ENCODE measurements around the gene CAPN13. TPM values are rescaled to one million over a fixed set of nuclear protein-coding genes. Genes with fewer than 3 reads are reported as not detected.

Gene CAPN13
- total and polyA plus RNA-seq, 2 of the 4 experiments (the other 2 are of a cell fraction), result not detected

DNA sequence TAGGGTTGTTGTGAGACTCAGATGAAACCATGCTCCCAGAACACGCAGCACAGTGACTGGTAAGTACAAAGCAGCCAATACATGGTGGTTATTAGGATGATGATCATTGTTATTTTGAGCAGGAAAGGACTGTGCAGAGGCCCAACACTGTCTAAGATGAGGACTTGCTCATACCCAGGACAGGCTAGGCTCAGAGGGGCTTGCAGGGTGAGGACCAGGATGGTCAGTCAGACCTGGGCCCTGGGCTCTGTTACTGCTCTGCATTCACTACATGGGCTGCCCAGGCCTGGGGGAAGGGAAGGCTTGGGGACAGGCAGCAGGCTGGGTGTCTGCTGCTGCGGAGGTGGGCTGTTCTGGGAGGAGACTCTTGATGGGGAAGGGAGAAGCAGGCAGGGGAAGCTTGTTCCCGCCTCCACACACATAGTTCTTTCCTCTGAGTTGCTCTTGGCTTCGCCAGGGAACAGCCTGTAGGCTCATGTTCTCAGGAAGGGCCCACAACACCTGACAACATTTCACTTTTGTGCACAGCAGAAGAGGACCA, 17.5 kb downstream of the CAPN13 start:
- Histone ChIP-seq H4K8ac (ENCODE audit: low read depth in 2 of 2, low read length in 2 of 2) (no peak overlapping the region), H2AFZ (replicated peaks; ENCODE audit: low read length, poor library complexity) (no peak overlapping the region), H3K36me3 (ENCODE audit: control insufficient read depth, insufficient read depth, low read length) (no peaks in the 10 kb centered on the region), H3K56ac (ENCODE audit: extremely low read depth, insufficient read depth, low read length) (no peak overlapping the region), H3K79me1 (ENCODE audit: low read depth in 1 of 2, low read length in 2 of 2) (no peaks in the 10 kb centered on the region), H3K23ac (ENCODE audit: low read depth, low read length) (no peak overlapping the region), H4K5ac (ENCODE audit: low read depth, low read length) (no peak overlapping the region), H2BK20ac (ENCODE audit: low read depth, low read length) (no peak overlapping the region), H3K9ac (ENCODE audit: low read depth, low read length) (no peak overlapping the region), H2BK5ac (ENCODE audit: low read depth, low read length, poor library complexity, severe bottlenecking) (no peak overlapping the region), H3K9me1 (ENCODE audit: insufficient read depth, low read length) (peaks cover 2% of the 10 kb centered on the region; the same call in 1 of the 2 replicates), H3K27me3 (ENCODE audit: control insufficient read depth, insufficient read depth, low read length) (no peaks in the 10 kb centered on the region; the same call in 1 of the 2 replicates), H3K4ac (ENCODE audit: low read depth, low read length) (no peak overlapping the region), H2BK120ac (ENCODE audit: low read depth, low read length) (no peak overlapping the region), H3K9me3 (ENCODE audit: control insufficient read depth, insufficient read depth, low read length) (no peaks in the 10 kb centered on the region), H3K27ac (ENCODE audit: insufficient read depth, low read length) (no peak overlapping the region), H2AK9ac (replicated peaks; ENCODE audit: low read depth, low read length, poor library complexity) (no peak overlapping the region), H3K4me3 (ENCODE audit: insufficient read depth, low read depth, low read length) (no peak overlapping the region), H3K14ac (replicated peaks; ENCODE audit: low read depth, low read length) (no peak overlapping the region), H4K20me1 (ENCODE audit: insufficient read depth, low read length) (no peaks in the 10 kb centered on the region), H3K4me2 (ENCODE audit: low read depth, low read length) (no peak overlapping the region), H4K91ac (ENCODE audit: insufficient read depth, low read depth, low read length) (no peak overlapping the region), H3K18ac (ENCODE audit: low read depth, low read length) (no peak overlapping the region), H3K4me1 (ENCODE audit: control insufficient read depth, insufficient read depth, low read length) (no peaks in the 10 kb centered on the region), H2BK15ac (ENCODE audit: low read depth, low read length) (no peak overlapping the region), H2AK5ac (ENCODE audit: low read depth, low read length) (no peak overlapping the region)
- in situ Hi-C loops (cut with MboI; ENCODE audit: low sequenced_read_pairs) (no loop called here), dilution Hi-C loops (cut with HindIII; ENCODE audit: low sequenced_read_pairs, unreplicated experiment) (no loop called here), intact Hi-C loops (cut with micrococcal nuclease) (no loop called here)
- CTCF ChIA-PET, result interaction anchor here (0.6 kb wide), 1 partner anchor 50 kb away, joined by 3 read pairs; no protein-coding TSS in a partner anchor
- BruUV-seq (replicated peaks), result no TSS peak
- POLR2A ChIA-PET (ENCODE audit: unreplicated experiment), result no interaction called here
- 80% methylated on average over 1 of the region's 4 CpGs; no CpG with 5 or more reads in 1 of the 2 experiments for WGBS, 2 experiments (ENCODE audit: extremely low coverage in 2 of 2, insufficient read length in 1 of 2)
- ATAC-seq (ENCODE audit: low read depth), result no peak
- DNase-seq, result no peak
- TF ChIP-seq RCOR1 (IDR thresholded peaks at IDR 0.05; ENCODE audit: insufficient replicate concordance, low read length) (no peak), BHLHE40 (IDR thresholded peaks at IDR 0.05; ENCODE audit: low read depth, low read length) (no peak), RFX5 (IDR thresholded peaks at IDR 0.05; ENCODE audit: low read depth, low read length) (no peak), POLR2A (IDR thresholded peaks at IDR 0.05; ENCODE audit: low read depth, low read length) (no peak), NFE2L2 (IDR thresholded peaks at IDR 0.05; ENCODE audit: low read depth, low read length) (no peak), MAFK (IDR thresholded peaks at IDR 0.05; ENCODE audit: low read depth, low read length) (no peak), MAZ (IDR thresholded peaks at IDR 0.05; ENCODE audit: borderline replicate concordance, low read depth, low read length) (no peak), MXI1 (IDR thresholded peaks at IDR 0.05; ENCODE audit: borderline replicate concordance, low read depth, low read length) (no peak), CEBPB (IDR thresholded peaks at IDR 0.05; ENCODE audit: low read depth, low read length) (no peak), FOS (IDR thresholded peaks at IDR 0.05; ENCODE audit: low read depth, low read length) (no peak), CHD1 (IDR thresholded peaks at IDR 0.05; ENCODE audit: low read depth, low read length) (no peak), SMC3 (IDR thresholded peaks at IDR 0.05; ENCODE audit: low read depth, low read length) (no peak), RAD21 (IDR thresholded peaks at IDR 0.05; ENCODE audit: low read length) (no peak)
- TF ChIP-seq, protein P1, sequence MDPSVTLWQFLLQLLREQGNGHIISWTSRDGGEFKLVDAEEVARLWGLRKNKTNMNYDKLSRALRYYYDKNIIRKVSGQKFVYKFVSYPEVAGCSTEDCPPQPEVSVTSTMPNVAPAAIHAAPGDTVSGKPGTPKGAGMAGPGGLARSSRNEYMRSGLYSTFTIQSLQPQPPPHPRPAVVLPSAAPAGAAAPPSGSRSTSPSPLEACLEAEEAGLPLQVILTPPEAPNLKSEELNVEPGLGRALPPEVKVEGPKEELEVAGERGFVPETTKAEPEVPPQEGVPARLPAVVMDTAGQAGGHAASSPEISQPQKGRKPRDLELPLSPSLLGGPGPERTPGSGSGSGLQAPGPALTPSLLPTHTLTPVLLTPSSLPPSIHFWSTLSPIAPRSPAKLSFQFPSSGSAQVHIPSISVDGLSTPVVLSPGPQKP (IDR thresholded peaks at IDR 0.05; ENCODE audit: borderline replicate concordance, low read depth, low read length), result no peak
- TF ChIP-seq, protein P2, sequence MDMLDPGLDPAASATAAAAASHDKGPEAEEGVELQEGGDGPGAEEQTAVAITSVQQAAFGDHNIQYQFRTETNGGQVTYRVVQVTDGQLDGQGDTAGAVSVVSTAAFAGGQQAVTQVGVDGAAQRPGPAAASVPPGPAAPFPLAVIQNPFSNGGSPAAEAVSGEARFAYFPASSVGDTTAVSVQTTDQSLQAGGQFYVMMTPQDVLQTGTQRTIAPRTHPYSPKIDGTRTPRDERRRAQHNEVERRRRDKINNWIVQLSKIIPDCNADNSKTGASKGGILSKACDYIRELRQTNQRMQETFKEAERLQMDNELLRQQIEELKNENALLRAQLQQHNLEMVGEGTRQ (IDR thresholded peaks at IDR 0.05; ENCODE audit: low read depth, low read length), result no peak
- TF ChIP-seq, protein P3, sequence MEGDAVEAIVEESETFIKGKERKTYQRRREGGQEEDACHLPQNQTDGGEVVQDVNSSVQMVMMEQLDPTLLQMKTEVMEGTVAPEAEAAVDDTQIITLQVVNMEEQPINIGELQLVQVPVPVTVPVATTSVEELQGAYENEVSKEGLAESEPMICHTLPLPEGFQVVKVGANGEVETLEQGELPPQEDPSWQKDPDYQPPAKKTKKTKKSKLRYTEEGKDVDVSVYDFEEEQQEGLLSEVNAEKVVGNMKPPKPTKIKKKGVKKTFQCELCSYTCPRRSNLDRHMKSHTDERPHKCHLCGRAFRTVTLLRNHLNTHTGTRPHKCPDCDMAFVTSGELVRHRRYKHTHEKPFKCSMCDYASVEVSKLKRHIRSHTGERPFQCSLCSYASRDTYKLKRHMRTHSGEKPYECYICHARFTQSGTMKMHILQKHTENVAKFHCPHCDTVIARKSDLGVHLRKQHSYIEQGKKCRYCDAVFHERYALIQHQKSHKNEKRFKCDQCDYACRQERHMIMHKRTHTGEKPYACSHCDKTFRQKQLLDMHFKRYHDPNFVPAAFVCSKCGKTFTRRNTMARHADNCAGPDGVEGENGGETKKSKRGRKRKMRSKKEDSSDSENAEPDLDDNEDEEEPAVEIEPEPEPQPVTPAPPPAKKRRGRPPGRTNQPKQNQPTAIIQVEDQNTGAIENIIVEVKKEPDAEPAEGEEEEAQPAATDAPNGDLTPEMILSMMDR (conservative IDR thresholded peaks at IDR 0.05; ENCODE audit: low read depth, low read length), result no peak
